ENCODE data around the gene PRDM2. TPM values are rescaled to one million over a fixed set of nuclear protein-coding genes. Genes with fewer than 3 reads are reported as not detected.

PRDM2 gene
- total and polyA plus RNA-seq, 12 donors, result 12.5 to 45.3 (median 30.2) TPM

- Histone ChIP-seq H3K4me1 (replicated peaks in 1 of 2) (peaks cover 7 to 25% of the 10 kb centered on the region in 2 donors), H3K9me3 (replicated peaks in 1 of 3) (no peaks in the 10 kb centered on the region), H3K27me3 (no peaks in the 10 kb centered on the region), H3K27ac (no peak overlapping the region), H3K36me3 (replicated peaks in 1 of 2) (no peaks in the 10 kb centered on the region), H3K4me3 (no peak overlapping the region)
- WGBS, 4 donors, result 87 to 90% (median 89%) methylated on average over 10 of the region's 10 CpGs
- DNase-seq, result no peak
- TF ChIP-seq CTCF (IDR thresholded peaks at IDR 0.05), result no peak
- no peak for TF ChIP-seq POLR2A (IDR thresholded peaks at IDR 0.05)
- intact Hi-C loops (cut with DNase I), result no loop called here
These were observed 2.6 kb downstream of the PRDM2 start for GRCh38 chr1:13702425-13703127.

- H3K9me3 ChIP-seq (replicated peaks in 1 of 3), result no peaks in the 10 kb centered on the region
- H3K36me3 ChIP-seq (replicated peaks in 1 of 2), result no peaks in the 10 kb centered on the region
- H3K4me1 ChIP-seq (replicated peaks in 1 of 2), result peaks cover 12 to 31% of the 10 kb centered on the region in 2 donors
- no peak overlapping the region for H3K27ac ChIP-seq
- H3K4me3 ChIP-seq, result no peak overlapping the region
- TF ChIP-seq CTCF (IDR thresholded peaks at IDR 0.05) (no peak), POLR2A (IDR thresholded peaks at IDR 0.05) (no peak)
- no peak for DNase-seq
- WGBS, 4 donors, result 83 to 89% (median 87%) methylated on average over 2 of the region's 2 CpGs
- H3K27me3 ChIP-seq, result no peaks in the 10 kb centered on the region
- intact Hi-C loops (cut with DNase I), result no loop called here
These were observed 3.1 kb downstream of the PRDM2 start for GRCh38 chr1:13703128-13703513.

- H3K4me3 ChIP-seq, result no peak overlapping the region
- DNase-seq, result no peak
- WGBS, 4 donors, result 90 to 94% (median 92%) methylated on average over 9 of the region's 9 CpGs
- H3K9me3 ChIP-seq (replicated peaks in 1 of 3), result no peaks in the 10 kb centered on the region
- H3K4me1 ChIP-seq (replicated peaks in 1 of 2), result peaks cover 18 to 36% of the 10 kb centered on the region in 2 donors
- intact Hi-C loops (cut with DNase I), result no loop called here
- H3K36me3 ChIP-seq (replicated peaks in 1 of 2), result no peaks in the 10 kb centered on the region
- TF ChIP-seq CTCF (IDR thresholded peaks at IDR 0.05) (no peak), POLR2A (IDR thresholded peaks at IDR 0.05) (no peak)
- no peaks in the 10 kb centered on the region for H3K27me3 ChIP-seq
- no peak overlapping the region for H3K27ac ChIP-seq
These were observed 3.8 kb downstream of the PRDM2 start for GRCh38 chr1:13703558-13704490.

- H3K4me1 ChIP-seq (replicated peaks in 1 of 2), result peaks cover 32 to 46% of the 10 kb centered on the region in 2 donors
- H3K27me3 ChIP-seq, result no peaks in the 10 kb centered on the region
- WGBS, 4 donors, result 79 to 90% (median 83%) methylated on average over 2 of the region's 2 CpGs
- intact Hi-C loops (cut with DNase I), result no loop called here
- DNase-seq, result no peak
- H3K9me3 ChIP-seq (replicated peaks in 1 of 3), result no peaks in the 10 kb centered on the region
- H3K27ac ChIP-seq, result no peak overlapping the region
- H3K36me3 ChIP-seq (replicated peaks in 1 of 2), result no peaks in the 10 kb centered on the region
- TF ChIP-seq CTCF (IDR thresholded peaks at IDR 0.05) (no peak), POLR2A (IDR thresholded peaks at IDR 0.05) (no peak)
- H3K4me3 ChIP-seq, result no peak overlapping the region
These were observed 6.1 kb downstream of the PRDM2 start for GRCh38 chr1:13706046-13706445.
